ENCODE measurements around the gene TXNIP. TPM values are rescaled to one million over a fixed set of nuclear protein-coding genes. Genes with fewer than 3 reads are reported as not detected.

Gene TXNIP
- polyA plus RNA-seq, 4 donors, result 85.4 to 652 (median 266) TPM

DNA sequence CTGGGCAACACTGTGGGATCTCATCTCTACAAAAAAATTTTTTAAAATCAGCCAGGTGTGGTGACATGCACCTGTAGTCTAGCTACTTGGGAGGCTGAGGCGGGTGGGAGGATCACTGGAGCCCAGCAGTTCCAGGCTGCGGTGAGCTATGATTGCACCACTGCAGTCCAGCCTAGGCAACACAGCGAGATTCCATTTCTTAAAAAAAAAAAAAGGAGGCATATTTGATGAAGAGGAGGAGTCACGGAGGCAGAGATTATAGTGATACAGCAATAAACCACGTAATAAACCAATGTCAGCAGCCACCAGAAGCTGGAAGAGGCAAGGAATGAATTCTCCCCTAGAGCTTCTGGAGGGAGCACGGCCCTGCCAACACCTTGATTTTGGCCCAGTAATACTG, 42.5 kb downstream of the TXNIP start:
- FAIRE-seq (no peak), DNase-seq (no peak)
- Histone ChIP-seq H3K4me3 (ENCODE audit: low read depth in 1 of 3, low read length in 3 of 3) (no peak overlapping the region), H3K36me3 (ENCODE audit: control insufficient read depth in 3 of 3, insufficient read depth in 2 of 3, low read depth in 1 of 3, low read length in 3 of 3) (no peaks in the 10 kb centered on the region), H3K9me3 (ENCODE audit: control insufficient read depth in 2 of 2, insufficient read depth in 1 of 2, low read depth in 1 of 2, low read length in 1 of 2) (no peaks in the 10 kb centered on the region), H3K4me1 (ENCODE audit: control insufficient read depth in 3 of 3, insufficient read depth in 2 of 3, low read depth in 1 of 3, low read length in 2 of 3) (peaks cover 0 to 13% (median 5%) of the 10 kb centered on the region in 3 donors), H3K27me3 (ENCODE audit: control insufficient read depth in 3 of 3, insufficient read depth in 3 of 3, low read length in 3 of 3) (peaks cover 0 to 14% (median 0%) of the 10 kb centered on the region in 3 donors), H3K27ac (ENCODE audit: low read depth in 1 of 3, low read length in 2 of 3) (no peak overlapping the region)
- 73 to 83% (median 79%) methylated on average over 6 of the region's 6 CpGs for WGBS, 3 donors

DNA sequence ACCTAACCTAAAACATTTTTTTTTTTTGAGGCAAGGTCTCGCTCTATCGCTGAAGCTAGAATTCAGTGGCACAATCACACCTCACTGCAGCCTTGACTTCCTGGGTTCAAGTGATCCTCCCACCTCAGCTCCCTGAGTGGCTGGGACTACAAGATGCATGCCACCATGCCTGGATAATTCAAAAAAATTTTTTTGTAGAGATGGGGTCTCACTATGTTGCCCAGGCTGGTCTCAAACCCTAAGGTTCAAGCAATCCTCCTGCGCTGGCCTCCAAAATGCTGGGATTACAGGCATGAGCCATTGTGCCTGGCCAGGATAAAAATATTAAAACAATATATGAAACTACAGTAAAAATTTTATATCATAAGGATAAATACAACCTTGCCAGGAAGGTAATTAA, 43.5 kb downstream of the TXNIP start:
- Histone ChIP-seq H3K9me3 (ENCODE audit: control insufficient read depth in 2 of 2, insufficient read depth in 1 of 2, low read depth in 1 of 2, low read length in 1 of 2) (no peaks in the 10 kb centered on the region), H3K36me3 (ENCODE audit: control insufficient read depth in 3 of 3, insufficient read depth in 2 of 3, low read depth in 1 of 3, low read length in 3 of 3) (no peaks in the 10 kb centered on the region), H3K4me1 (ENCODE audit: control insufficient read depth in 3 of 3, insufficient read depth in 2 of 3, low read depth in 1 of 3, low read length in 2 of 3) (peaks cover 0 to 13% (median 0%) of the 10 kb centered on the region in 3 donors), H3K4me3 (ENCODE audit: low read depth in 1 of 3, low read length in 3 of 3) (no peak overlapping the region), H3K27ac (ENCODE audit: low read depth in 1 of 3, low read length in 2 of 3) (no peak overlapping the region), H3K27me3 (ENCODE audit: control insufficient read depth in 3 of 3, insufficient read depth in 3 of 3, low read length in 3 of 3) (peaks cover 0 to 10% (median 0%) of the 10 kb centered on the region in 3 donors)
- no peak for DNase-seq
- no peak for FAIRE-seq
- 97 to 99% (median 98%) methylated on average over 3 of the region's 3 CpGs for WGBS, 3 donors

DNA sequence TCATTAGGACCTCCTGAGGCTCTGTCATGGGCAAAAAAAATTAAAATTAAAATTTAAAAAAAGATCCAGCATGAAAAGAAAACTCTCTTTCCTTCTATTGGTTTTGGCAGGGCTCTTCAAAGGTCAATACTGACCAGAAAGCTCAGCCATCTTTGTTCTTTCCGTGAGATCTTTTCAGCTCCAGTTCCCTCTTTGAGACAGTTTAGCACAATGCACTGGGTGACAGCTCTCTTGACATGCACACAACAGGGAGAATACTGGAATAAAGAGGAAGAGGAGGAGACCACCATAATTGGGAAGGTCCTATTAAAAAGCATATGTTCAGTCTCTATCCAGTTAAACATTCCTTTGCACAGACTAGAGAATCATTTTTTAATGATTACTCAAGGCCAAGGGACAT, 44.9 kb downstream of the TXNIP start:
- Histone ChIP-seq H3K4me1 (ENCODE audit: control insufficient read depth in 3 of 3, insufficient read depth in 2 of 3, low read depth in 1 of 3, low read length in 2 of 3) (peaks cover 0 to 13% (median 0%) of the 10 kb centered on the region in 3 donors), H3K9me3 (ENCODE audit: control insufficient read depth in 2 of 2, insufficient read depth in 1 of 2, low read depth in 1 of 2, low read length in 1 of 2) (no peaks in the 10 kb centered on the region), H3K27me3 (ENCODE audit: control insufficient read depth in 3 of 3, insufficient read depth in 3 of 3, low read length in 3 of 3) (peaks cover 0 to 6% (median 0%) of the 10 kb centered on the region in 3 donors), H3K27ac (ENCODE audit: low read depth in 1 of 3, low read length in 2 of 3) (no peak overlapping the region), H3K36me3 (ENCODE audit: control insufficient read depth in 3 of 3, insufficient read depth in 2 of 3, low read depth in 1 of 3, low read length in 3 of 3) (no peaks in the 10 kb centered on the region), H3K4me3 (ENCODE audit: low read depth in 1 of 3, low read length in 3 of 3) (no peak overlapping the region)
- FAIRE-seq (no peak), DNase-seq (no peak)
- WGBS, 3 donors, result 90 to 100% (median 100%) methylated on average over 1 of the region's 1 CpG

DNA sequence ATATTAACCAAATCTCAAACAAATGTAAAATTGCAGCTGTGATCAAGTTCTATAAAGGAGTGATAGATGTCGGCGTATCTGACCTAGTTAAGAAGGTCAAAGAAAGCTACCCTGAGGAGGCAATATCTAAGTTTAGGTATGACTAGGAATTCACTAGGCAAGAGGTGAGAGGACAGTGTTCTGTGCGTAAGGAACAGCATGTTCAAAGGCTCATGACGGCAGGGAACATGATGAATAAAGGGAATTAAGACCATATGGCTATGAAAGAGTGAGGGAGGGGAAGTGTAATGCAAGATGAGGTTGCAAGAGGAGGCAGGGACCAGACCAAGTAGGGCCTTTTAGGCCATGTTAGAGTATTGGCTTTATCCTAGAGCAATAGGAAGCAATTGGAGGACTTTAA, 47.2 kb downstream of the TXNIP start:
- Histone ChIP-seq H3K27ac (ENCODE audit: low read depth in 1 of 3, low read length in 2 of 3) (no peak overlapping the region), H3K4me3 (ENCODE audit: low read depth in 1 of 3, low read length in 3 of 3) (no peak overlapping the region), H3K9me3 (ENCODE audit: control insufficient read depth in 2 of 2, insufficient read depth in 1 of 2, low read depth in 1 of 2, low read length in 1 of 2) (no peaks in the 10 kb centered on the region), H3K4me1 (ENCODE audit: control insufficient read depth in 3 of 3, insufficient read depth in 2 of 3, low read depth in 1 of 3, low read length in 2 of 3) (peaks cover 0 to 5% (median 0%) of the 10 kb centered on the region in 3 donors), H3K36me3 (ENCODE audit: control insufficient read depth in 3 of 3, insufficient read depth in 2 of 3, low read depth in 1 of 3, low read length in 3 of 3) (no peaks in the 10 kb centered on the region), H3K27me3 (ENCODE audit: control insufficient read depth in 3 of 3, insufficient read depth in 3 of 3, low read length in 3 of 3) (peaks cover 0 to 2% (median 0%) of the 10 kb centered on the region in 3 donors)
- DNase-seq (no peak), FAIRE-seq (no peak)
- 90 to 94% (median 93%) methylated on average over 4 of the region's 4 CpGs for WGBS, 3 donors

DNA sequence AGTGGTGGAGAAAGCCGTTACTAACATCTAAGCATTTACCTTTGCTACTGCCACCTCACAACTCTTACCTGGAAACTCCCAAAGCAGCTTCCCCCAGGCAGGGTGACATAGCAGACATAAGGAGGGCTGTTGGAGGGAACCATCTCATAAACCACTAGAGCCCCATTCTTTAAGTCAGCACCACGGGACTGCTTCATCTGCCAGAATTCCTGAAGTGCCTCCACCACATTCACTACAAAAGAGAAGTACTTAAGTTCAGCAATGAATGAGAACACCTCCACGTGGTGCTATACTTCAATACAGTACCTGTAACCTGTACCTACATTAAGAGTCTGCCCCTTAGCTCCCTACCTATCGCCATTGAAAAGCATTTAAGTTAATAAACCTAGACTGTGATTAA, 48.8 kb downstream of the TXNIP start:
- DNase-seq (no peak), FAIRE-seq (no peak)
- Histone ChIP-seq H3K9me3 (ENCODE audit: control insufficient read depth in 2 of 2, insufficient read depth in 1 of 2, low read depth in 1 of 2, low read length in 1 of 2) (no peaks in the 10 kb centered on the region), H3K27me3 (ENCODE audit: control insufficient read depth in 3 of 3, insufficient read depth in 3 of 3, low read length in 3 of 3) (no peaks in the 10 kb centered on the region), H3K4me1 (ENCODE audit: control insufficient read depth in 3 of 3, insufficient read depth in 2 of 3, low read depth in 1 of 3, low read length in 2 of 3) (peaks cover 0 to 5% (median 0%) of the 10 kb centered on the region in 3 donors), H3K27ac (ENCODE audit: low read depth in 1 of 3, low read length in 2 of 3) (no peak overlapping the region), H3K4me3 (ENCODE audit: low read depth in 1 of 3, low read length in 3 of 3) (no peak overlapping the region), H3K36me3 (ENCODE audit: control insufficient read depth in 3 of 3, insufficient read depth in 2 of 3, low read depth in 1 of 3, low read length in 3 of 3) (no peaks in the 10 kb centered on the region)
- 84 to 93% (median 88%) methylated on average over 4 of the region's 4 CpGs for WGBS, 3 donors

DNA sequence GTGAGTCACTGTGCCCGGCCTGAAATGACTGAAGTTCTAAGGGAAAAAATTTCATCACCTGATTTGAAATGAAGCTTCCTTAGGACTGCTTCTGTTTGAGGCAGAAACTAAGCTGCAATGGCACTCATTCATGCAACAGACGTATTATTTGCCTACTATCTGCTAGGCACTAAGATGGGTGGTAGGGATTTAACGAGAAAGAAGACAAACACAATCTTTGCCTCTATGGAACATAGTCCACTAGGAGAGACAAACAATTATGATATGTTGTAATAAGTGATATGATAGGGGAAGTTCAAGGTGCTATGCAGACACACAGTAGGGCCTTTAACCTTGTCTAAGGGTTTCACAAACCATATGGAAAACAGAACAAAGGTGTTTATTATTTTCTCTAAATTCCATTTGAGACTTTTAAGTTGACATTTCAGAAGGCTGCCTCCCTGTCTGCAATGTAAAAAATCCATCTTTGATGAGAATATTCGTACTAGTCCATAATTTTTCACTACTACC, 49.8 kb downstream of the TXNIP start:
- DNase-seq (peak in 1 of 2 donors; percentile 52), FAIRE-seq (no peak)
- Histone ChIP-seq H3K27me3 (ENCODE audit: control insufficient read depth in 3 of 3, insufficient read depth in 3 of 3, low read length in 3 of 3) (no peaks in the 10 kb centered on the region), H3K36me3 (ENCODE audit: control insufficient read depth in 3 of 3, insufficient read depth in 2 of 3, low read depth in 1 of 3, low read length in 3 of 3) (no peaks in the 10 kb centered on the region), H3K4me3 (ENCODE audit: low read depth in 1 of 3, low read length in 3 of 3) (no peak overlapping the region), H3K9me3 (ENCODE audit: control insufficient read depth in 2 of 2, insufficient read depth in 1 of 2, low read depth in 1 of 2, low read length in 1 of 2) (no peaks in the 10 kb centered on the region), H3K27ac (ENCODE audit: low read depth in 1 of 3, low read length in 2 of 3) (no peak overlapping the region), H3K4me1 (ENCODE audit: control insufficient read depth in 3 of 3, insufficient read depth in 2 of 3, low read depth in 1 of 3, low read length in 2 of 3) (peaks cover 0 to 5% (median 0%) of the 10 kb centered on the region in 3 donors)
- 49 to 80% (median 67%) methylated on average over 4 of the region's 4 CpGs for WGBS, 3 donors

DNA sequence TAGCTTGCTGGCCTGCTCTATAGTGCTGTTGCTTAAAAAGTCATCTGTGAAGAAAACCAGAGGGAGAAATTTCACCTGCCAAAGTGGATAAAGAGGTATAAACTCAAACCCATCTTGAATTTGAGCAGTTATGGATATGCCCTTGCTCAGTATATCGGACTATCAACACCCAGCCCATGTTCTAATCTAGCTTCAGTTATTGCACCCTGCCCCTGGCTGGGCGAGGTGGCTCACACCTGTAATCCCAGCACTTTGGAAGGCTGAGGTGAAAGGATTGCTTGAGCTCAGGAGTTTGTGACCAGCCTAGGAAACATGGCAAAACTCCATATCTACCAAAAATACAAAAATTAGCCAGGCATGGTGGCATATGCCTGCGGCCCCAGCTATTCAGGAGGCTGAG, 51.8 kb downstream of the TXNIP start:
- DNase-seq (peak in 1 of 2 donors; percentile 73), FAIRE-seq (no peak)
- no peak overlapping the region for H3K4me3 ChIP-seq (ENCODE audit: low read depth in 1 of 3, low read length in 3 of 3)
- no peaks in the 10 kb centered on the region for H3K36me3 ChIP-seq (ENCODE audit: control insufficient read depth in 3 of 3, insufficient read depth in 2 of 3, low read depth in 1 of 3, low read length in 3 of 3)
- H3K9me3 ChIP-seq (ENCODE audit: control insufficient read depth in 2 of 2, insufficient read depth in 1 of 2, low read depth in 1 of 2, low read length in 1 of 2), result no peaks in the 10 kb centered on the region
- no peaks in the 10 kb centered on the region for H3K27me3 ChIP-seq (ENCODE audit: control insufficient read depth in 3 of 3, insufficient read depth in 3 of 3, low read length in 3 of 3)
- H3K4me1 ChIP-seq (ENCODE audit: control insufficient read depth in 3 of 3, insufficient read depth in 2 of 3, low read depth in 1 of 3, low read length in 2 of 3), result peaks cover 0 to 5% (median 0%) of the 10 kb centered on the region in 3 donors
- 35 to 71% (median 43%) methylated on average over 3 of the region's 3 CpGs for WGBS, 3 donors
- H3K27ac ChIP-seq (ENCODE audit: low read depth in 1 of 3, low read length in 2 of 3), result no peak overlapping the region

DNA sequence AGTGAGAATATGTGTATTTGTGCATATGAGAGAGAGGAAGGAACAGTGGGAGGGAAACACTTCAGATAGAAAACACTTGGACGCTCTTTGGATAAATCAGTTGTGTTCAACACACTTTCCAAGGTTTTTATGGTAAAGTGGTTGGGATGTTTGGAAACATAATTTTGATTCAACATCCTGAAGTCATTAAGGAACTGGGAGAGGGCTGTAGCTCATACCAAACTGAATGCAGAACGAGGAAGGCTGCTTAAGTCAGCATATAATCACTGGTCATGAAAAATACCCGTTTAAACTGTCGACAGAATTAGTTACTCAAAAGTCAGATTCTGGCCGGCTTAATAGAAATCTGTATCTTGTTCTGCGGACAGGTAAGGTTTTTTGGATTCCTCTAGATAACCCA, 53.5 kb downstream of the TXNIP start:
- 84 to 93% (median 91%) methylated on average over 6 of the region's 6 CpGs for WGBS, 3 donors
- DNase-seq (no peak), FAIRE-seq (no peak)
- Histone ChIP-seq H3K4me1 (ENCODE audit: control insufficient read depth in 3 of 3, insufficient read depth in 2 of 3, low read depth in 1 of 3, low read length in 2 of 3) (peaks cover 0 to 5% (median 0%) of the 10 kb centered on the region in 3 donors), H3K4me3 (ENCODE audit: low read depth in 1 of 3, low read length in 3 of 3) (no peak overlapping the region), H3K27me3 (ENCODE audit: control insufficient read depth in 3 of 3, insufficient read depth in 3 of 3, low read length in 3 of 3) (no peaks in the 10 kb centered on the region), H3K36me3 (ENCODE audit: control insufficient read depth in 3 of 3, insufficient read depth in 2 of 3, low read depth in 1 of 3, low read length in 3 of 3) (no peaks in the 10 kb centered on the region), H3K27ac (ENCODE audit: low read depth in 1 of 3, low read length in 2 of 3) (no peak overlapping the region), H3K9me3 (ENCODE audit: control insufficient read depth in 2 of 2, insufficient read depth in 1 of 2, low read depth in 1 of 2, low read length in 1 of 2) (no peaks in the 10 kb centered on the region)

All from small intestine (tissue), 7 donors.